PC-3 (cell line): ENCODE measurements around the gene IL3RA.

ENCODE experiments used
- CTCF ChIP-seq: fragments of 300-600 bp; sonication (generic); conservative IDR thresholded peaks from 2 replicates; pipeline ENCODE4 v1.5.1; 2017; ENCODE audit warnings: antibody characterized with exemption, low read depth, mild to moderate bottlenecking, low read length
- EZH2phosphoT487 ChIP-seq: fragments of 300-600 bp; sonication (generic); IDR thresholded peaks from 2 replicates; pipeline ENCODE4 v1.6.1; 2018; ENCODE audit warnings: mild to moderate bottlenecking, antibody characterized with exemption, low read length, borderline replicate concordance

- no peak for TF ChIP-seq CTCF
- no peak for TF ChIP-seq EZH2phosphoT487
Observed at GRCh38 chrX:1380672-1381233, 44.2 kb downstream of the IL3RA start.
